ENCODE measurements around the gene ABO. TPM values are rescaled to one million over a fixed set of nuclear protein-coding genes. Genes with fewer than 3 reads are reported as not detected.

The ABO gene
- total and polyA plus RNA-seq, 4 donors: 0.08 to 0.75 (median 0.10) TPM; not detected in 1

DNA sequence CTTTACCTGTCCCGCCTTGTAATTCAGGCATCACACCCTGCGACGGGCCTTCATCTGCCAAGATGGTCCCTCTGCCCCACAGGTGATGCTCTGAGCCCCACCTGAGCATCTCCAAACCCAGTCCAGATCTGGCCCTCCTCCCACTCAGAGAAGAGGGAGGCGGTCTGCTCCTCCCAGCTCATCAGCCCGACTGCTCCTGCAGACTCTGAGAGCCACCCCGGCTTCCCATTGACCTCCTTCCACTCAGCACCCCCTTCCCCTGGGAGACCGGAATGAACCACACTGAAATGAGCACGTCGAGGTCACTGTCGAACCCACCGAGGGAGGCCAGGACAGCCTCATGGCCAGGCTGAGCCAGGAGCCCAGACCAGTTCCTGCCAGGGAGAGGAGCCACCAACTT, 12.8 kb downstream of the ABO start:
- Histone ChIP-seq H3K4me1 (ENCODE audit: control insufficient read depth in 4 of 4, insufficient read depth in 4 of 4, low read length in 3 of 4) (no peaks in the 10 kb centered on the region), H3K27me3 (ENCODE audit: control insufficient read depth in 4 of 4, insufficient read depth in 4 of 4, low read length in 3 of 4) (no peaks in the 10 kb centered on the region), H3K4me3 (ENCODE audit: low read depth in 1 of 3, low read length in 3 of 3) (no peak overlapping the region), H3K9me3 (ENCODE audit: control insufficient read depth in 4 of 4, low read length in 3 of 4) (peaks cover 0 to 2% (median 0%) of the 10 kb centered on the region in 4 donors), H3K9ac (ENCODE audit: low read depth in 1 of 2, low read length in 2 of 2) (no peak overlapping the region), H3K27ac (ENCODE audit: low read depth in 1 of 2, low read length in 2 of 2) (no peak overlapping the region), H3K36me3 (ENCODE audit: control insufficient read depth in 4 of 4, insufficient read depth in 3 of 4, low read depth in 1 of 4, low read length in 3 of 4) (no peaks in the 10 kb centered on the region)
- TF ChIP-seq RAD21 (IDR thresholded peaks at IDR 0.05) (no peak), HNF4G (IDR thresholded peaks at IDR 0.05) (no peak), HNF4A (conservative IDR thresholded peaks at IDR 0.05) (no peak), SP1 (IDR thresholded peaks at IDR 0.05) (no peak), TAF1 (conservative IDR thresholded peaks at IDR 0.05) (no peak), ATF3 (IDR thresholded peaks at IDR 0.05) (no peak)
- TF ChIP-seq, protein P1, sequence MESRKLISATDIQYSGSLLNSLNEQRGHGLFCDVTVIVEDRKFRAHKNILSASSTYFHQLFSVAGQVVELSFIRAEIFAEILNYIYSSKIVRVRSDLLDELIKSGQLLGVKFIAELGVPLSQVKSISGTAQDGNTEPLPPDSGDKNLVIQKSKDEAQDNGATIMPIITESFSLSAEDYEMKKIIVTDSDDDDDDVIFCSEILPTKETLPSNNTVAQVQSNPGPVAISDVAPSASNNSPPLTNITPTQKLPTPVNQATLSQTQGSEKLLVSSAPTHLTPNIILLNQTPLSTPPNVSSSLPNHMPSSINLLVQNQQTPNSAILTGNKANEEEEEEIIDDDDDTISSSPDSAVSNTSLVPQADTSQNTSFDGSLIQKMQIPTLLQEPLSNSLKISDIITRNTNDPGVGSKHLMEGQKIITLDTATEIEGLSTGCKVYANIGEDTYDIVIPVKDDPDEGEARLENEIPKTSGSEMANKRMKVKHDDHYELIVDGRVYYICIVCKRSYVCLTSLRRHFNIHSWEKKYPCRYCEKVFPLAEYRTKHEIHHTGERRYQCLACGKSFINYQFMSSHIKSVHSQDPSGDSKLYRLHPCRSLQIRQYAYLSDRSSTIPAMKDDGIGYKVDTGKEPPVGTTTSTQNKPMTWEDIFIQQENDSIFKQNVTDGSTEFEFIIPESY (IDR thresholded peaks at IDR 0.05): no peak
- TF ChIP-seq, protein P2, sequence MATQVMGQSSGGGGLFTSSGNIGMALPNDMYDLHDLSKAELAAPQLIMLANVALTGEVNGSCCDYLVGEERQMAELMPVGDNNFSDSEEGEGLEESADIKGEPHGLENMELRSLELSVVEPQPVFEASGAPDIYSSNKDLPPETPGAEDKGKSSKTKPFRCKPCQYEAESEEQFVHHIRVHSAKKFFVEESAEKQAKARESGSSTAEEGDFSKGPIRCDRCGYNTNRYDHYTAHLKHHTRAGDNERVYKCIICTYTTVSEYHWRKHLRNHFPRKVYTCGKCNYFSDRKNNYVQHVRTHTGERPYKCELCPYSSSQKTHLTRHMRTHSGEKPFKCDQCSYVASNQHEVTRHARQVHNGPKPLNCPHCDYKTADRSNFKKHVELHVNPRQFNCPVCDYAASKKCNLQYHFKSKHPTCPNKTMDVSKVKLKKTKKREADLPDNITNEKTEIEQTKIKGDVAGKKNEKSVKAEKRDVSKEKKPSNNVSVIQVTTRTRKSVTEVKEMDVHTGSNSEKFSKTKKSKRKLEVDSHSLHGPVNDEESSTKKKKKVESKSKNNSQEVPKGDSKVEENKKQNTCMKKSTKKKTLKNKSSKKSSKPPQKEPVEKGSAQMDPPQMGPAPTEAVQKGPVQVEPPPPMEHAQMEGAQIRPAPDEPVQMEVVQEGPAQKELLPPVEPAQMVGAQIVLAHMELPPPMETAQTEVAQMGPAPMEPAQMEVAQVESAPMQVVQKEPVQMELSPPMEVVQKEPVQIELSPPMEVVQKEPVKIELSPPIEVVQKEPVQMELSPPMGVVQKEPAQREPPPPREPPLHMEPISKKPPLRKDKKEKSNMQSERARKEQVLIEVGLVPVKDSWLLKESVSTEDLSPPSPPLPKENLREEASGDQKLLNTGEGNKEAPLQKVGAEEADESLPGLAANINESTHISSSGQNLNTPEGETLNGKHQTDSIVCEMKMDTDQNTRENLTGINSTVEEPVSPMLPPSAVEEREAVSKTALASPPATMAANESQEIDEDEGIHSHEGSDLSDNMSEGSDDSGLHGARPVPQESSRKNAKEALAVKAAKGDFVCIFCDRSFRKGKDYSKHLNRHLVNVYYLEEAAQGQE (IDR thresholded peaks at IDR 0.05): no peak
- WGBS: 88% methylated on average over 11 of the region's 11 CpGs
- DNase-seq (ENCODE audit: low spot score): no peak

- 78% methylated on average over 5 of the region's 5 CpGs for WGBS
- H3K27me3 ChIP-seq (ENCODE audit: control insufficient read depth in 4 of 4, insufficient read depth in 4 of 4, low read length in 3 of 4): no peaks in the 10 kb centered on the region
- no peak for TF ChIP-seq FOXA2 (IDR thresholded peaks at IDR 0.05)
- no peak for TF ChIP-seq NR2F2 (IDR thresholded peaks at IDR 0.05)
- TF ChIP-seq, protein P2 (IDR thresholded peaks at IDR 0.05): no peak
- TF ChIP-seq FOXA1 (IDR thresholded peaks at IDR 0.05): no peak
- TF ChIP-seq YY1 (IDR thresholded peaks at IDR 0.05): no peak
- no peak for TF ChIP-seq TAF1 (conservative IDR thresholded peaks at IDR 0.05)
- no peak for TF ChIP-seq EGR1 (IDR thresholded peaks at IDR 0.05; ENCODE audit: low read depth in 2 of 2)
- TF ChIP-seq, protein P1 (IDR thresholded peaks at IDR 0.05): no peak
- TF ChIP-seq JUND (IDR thresholded peaks at IDR 0.05): no peak
- TF ChIP-seq GABPA (IDR thresholded peaks at IDR 0.05 in 1 of 2, conservative IDR thresholded peaks at IDR 0.05 in 1 of 2): no peak
- no peak for TF ChIP-seq ATF3 (IDR thresholded peaks at IDR 0.05)
- TF ChIP-seq SP1 (IDR thresholded peaks at IDR 0.05): no peak
These were observed 13.3 kb downstream of the ABO start for GRCh38 chr9:133261753-133262120.

More at GRCh38 chr9:133261753-133262120, 13.3 kb downstream of the ABO start:
- Histone ChIP-seq H3K36me3 (ENCODE audit: control insufficient read depth in 4 of 4, insufficient read depth in 3 of 4, low read depth in 1 of 4, low read length in 3 of 4) (no peaks in the 10 kb centered on the region), H3K9me3 (ENCODE audit: control insufficient read depth in 4 of 4, low read length in 3 of 4) (peaks cover 0 to 2% (median 0%) of the 10 kb centered on the region in 4 donors), H3K4me1 (ENCODE audit: control insufficient read depth in 4 of 4, insufficient read depth in 4 of 4, low read length in 3 of 4) (no peaks in the 10 kb centered on the region), H3K27ac (ENCODE audit: low read depth in 1 of 2, low read length in 2 of 2) (no peak overlapping the region), H3K9ac (ENCODE audit: low read depth in 1 of 2, low read length in 2 of 2) (no peak overlapping the region), H3K4me3 (ENCODE audit: low read depth in 1 of 3, low read length in 3 of 3) (no peak overlapping the region)
- no peak for DNase-seq (ENCODE audit: low spot score)
